ENCODE data around the gene SFRP2. TPM values are rescaled to one million over a fixed set of nuclear protein-coding genes. Genes with fewer than 3 reads are reported as not detected.

Gene SFRP2
- total RNA-seq, 2 donors from 2014 or later = not detected

Other genes with a start within 250 kb of the SFRP2 start
- gene TLR2, start 104.8 kb downstream of the SFRP2 start, total RNA-seq = 1 to 10 TPM; 1.1 to 1.6 TPM
- 1 to 10 TPM in 1 of 2 donors, under 1 TPM in 1; 0.91 to 1.1 TPM for gene RNF175, start 29.1 kb downstream of the SFRP2 start, total RNA-seq

All from activated naive CD4-positive, alpha-beta T cell treated with anti-CD3 and anti-CD28 coated beads, Interleukin-2, amount 50 U/mL, for 72 hours (primary cell).